Stimulated activated CD4-positive, alpha-beta T cell treated with anti-CD3 and anti-CD28 coated beads, TNF-alpha, amount 100 ng/mL, for 24 hours (primary cell): ENCODE results near the gene LINC00305.

Experiments
- DNase-seq, 3 experiments: peaks; one replicate each; pipeline ENCODE4 v3.0.0-alpha.2; 2020; ENCODE audit warnings: low read depth in 3 of 3

Gene LINC00305

DNA sequence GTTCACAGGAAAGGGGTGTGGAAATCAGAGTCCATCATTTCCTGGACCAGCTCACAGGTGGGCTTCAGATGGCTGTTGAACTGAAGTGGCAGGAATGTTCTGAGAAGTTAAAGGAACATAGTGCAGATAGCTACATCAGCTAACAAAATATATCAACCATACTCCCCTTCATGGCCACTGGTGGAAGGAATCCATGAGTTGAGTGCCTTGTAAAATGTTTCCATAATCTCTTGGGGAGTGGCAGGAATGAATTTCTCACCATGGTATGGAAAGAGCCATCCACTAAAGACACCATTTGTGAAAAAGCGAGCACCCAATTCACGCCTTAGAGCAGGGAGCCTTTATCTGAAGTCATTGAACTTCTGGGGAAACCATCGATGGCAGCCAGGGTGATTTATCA, at the start of gene LINC00305:
Gene LINC00305, minus strand, starts transcription at position 101 of the 400 bp plus-strand sequence.
- DNase-seq = no peak

DNA sequence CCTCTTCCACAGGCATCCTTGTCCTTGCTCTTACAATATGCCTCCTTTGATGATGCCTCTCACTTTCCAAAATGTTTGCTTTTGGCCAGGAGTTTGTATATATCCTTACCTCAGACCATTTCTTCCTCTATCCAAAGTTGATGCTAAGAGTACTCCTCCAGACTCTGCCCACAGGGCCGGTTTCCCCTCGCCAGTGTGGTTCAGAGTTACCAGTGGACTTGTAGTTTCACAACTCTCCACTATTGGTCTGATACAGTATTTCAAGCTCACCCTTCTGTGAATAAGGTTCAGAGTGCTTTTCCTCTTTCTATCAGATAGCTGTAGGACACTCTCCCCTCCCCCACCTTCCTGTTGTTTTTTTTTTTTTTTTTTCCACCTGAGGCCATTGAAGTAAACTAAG, 42.2 kb upstream of the LINC00305 start:
- no peak for DNase-seq

DNA sequence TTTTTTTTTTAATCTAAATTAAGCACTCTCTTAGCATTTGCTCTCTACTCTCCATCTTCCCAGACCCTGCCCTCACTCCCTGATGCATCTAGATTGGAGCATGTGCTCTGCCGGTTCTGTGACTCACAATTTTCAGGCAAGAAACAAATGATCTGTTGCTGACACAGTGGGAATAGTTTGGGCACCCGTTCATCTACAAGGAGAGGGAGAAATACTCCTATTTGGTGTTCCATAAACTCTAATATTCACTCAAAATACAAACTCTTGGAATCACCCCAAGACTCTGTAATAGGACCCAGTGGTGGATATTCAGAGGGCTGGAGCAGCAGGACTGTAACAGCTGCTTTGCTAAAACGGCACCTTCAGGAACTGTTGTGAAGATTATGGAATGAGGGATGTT, 37.1 kb upstream of the LINC00305 start:
- DNase-seq = no peak

- no peak for DNase-seq
Observed at GRCh38 chr18:64183665-64184064, 34.8 kb upstream of the LINC00305 start.

- DNase-seq = no peak
Observed at GRCh38 chr18:64180617-64181016, 31.7 kb upstream of the LINC00305 start.

DNA sequence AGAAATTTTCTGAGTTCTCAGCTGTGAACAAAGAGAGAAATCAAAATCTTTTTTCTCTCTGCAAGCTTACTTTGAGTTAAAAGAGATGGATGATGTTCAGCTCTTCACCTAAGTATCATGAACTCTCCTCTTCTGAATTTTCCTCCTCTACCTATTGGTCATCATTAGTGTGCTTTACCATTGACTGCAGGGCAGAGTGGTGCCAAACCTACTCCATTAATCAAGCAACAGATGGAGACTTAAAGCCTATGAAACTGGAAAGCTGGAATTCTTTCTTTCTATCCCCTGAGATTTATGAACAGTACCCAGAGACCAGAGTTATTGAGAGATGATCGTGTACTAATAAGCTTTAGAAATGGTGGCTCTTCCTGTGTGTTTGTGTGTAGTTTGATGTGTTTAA, 31.3 kb upstream of the LINC00305 start:
- DNase-seq = no peak

GRCh38 chr18:64179556-64180080, 30.7 kb upstream of the LINC00305 start:
- DNase-seq = no peak

DNA sequence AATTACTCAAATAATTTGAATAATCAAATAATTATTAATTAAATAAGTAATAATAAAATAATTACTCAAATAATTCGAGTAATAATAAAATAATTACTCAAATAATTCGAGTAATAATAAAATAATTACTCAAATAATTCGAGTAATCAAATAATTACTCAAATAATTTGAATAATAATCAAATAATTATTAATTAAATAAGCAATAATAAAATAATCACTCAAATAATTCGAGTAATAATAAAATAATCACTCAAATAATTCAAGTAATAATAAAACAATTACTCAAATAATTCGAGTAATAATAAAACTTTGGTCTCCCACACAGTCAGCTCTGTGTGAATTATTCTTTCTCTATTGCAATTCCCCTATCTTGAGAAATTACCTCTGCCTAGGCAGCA, 30.0 kb upstream of the LINC00305 start:
- DNase-seq = no peak

DNA sequence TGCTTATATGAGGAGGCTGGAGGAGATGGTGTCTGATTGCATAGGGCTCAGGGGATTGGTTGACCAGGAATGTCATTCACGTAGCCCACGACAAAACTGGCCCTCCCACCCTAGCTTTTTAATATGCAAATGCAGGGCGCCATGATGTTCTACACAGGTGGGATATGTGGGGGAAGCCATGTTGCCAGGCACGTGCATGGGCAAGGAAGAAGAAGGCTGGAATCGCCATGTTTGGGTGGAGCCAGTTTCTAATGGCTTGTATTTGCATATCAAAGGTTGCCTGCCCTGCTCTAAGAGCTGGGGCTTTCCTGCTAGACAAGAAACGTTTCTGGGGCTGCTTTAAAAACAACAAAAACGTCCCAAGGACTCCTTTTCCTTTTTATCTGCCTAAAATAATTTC, 26.5 kb upstream of the LINC00305 start:
- DNase-seq = no peak

- DNase-seq = no peak
Observed at GRCh38 chr18:64171576-64171975, 22.7 kb upstream of the LINC00305 start.

GRCh38 chr18:64167408-64167925, 18.6 kb upstream of the LINC00305 start:
- DNase-seq = no peak

GRCh38 chr18:64165906-64166305, 17.0 kb upstream of the LINC00305 start:
- DNase-seq = no peak

- DNase-seq = no peak
Observed at GRCh38 chr18:64164883-64165282, 16.0 kb upstream of the LINC00305 start.

DNA sequence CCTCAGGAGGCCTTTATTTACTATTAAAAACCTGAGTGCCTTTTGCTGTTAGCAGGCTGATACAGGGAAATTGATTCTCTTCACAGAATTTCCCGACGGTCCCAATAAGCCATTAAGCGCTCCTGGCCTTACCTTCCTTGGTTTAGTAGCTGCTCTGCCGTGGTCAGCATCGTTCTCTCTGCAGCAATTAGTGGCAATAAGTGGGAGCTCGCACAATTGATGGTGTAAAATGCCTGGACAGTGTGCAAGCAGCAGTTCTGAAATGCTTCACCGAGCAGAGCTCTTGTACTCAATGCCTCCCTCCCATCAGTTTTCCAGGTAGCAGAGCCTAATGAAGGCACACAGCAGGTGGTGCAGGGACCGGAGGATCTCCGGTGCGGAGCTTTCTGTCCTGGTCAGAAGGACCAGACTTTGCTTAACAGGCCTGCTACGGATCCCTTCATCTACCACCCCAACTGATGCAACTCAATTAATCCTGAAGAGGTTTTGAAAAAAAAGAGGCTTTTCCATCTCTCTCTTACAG, 1.1 kb upstream of the LINC00305 start:
- no peak for DNase-seq

DNA sequence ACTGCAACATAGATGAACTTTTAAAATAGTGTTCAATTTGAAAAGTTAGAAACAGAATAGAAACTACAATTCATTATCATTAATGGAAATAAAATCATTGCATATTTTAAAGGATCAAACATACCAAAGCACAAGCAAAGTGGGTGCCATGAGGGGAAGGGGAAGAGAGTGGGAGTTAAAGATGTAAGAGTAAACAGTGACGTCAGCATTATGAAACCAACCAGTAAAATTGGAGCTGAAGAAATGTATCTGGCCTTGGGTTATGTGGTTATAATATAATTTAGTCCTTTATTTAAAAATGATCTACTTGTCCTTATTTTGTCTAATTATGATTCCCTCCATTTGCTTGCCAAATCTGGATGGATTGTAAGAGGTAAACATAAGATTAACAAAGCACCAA, 6.0 kb downstream of the LINC00305 start:
- no peak for DNase-seq

- DNase-seq = no peak
Observed at GRCh38 chr18:64137914-64138313, 11.0 kb downstream of the LINC00305 start.

GRCh38 chr18:64134044-64134747, 14.7 kb downstream of the LINC00305 start:
- no peak for DNase-seq

DNA sequence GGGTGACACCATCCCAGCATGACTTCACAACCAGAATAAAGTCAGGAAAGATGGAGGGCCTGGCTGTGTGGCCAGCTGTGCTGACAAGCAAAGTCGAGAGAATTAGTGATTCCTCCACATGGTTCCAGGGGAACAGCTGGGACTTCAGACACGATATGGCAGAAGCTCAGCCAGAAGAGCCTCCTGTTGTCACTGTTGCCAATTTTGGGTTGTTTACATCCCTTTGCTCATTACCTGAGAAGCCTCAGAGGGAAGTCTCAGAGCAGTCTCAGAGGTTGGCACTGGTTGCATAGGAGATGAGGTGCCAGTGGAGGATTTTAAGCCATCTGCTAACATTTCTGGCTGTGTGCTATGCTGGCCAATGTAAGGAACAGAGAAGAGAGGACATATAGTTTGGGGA, 16.0 kb downstream of the LINC00305 start:
- DNase-seq = no peak

- DNase-seq = no peak
Observed at GRCh38 chr18:64131314-64131713, 17.6 kb downstream of the LINC00305 start.

- no peak for DNase-seq
Observed at GRCh38 chr18:64127172-64127571, 21.7 kb downstream of the LINC00305 start.

DNA sequence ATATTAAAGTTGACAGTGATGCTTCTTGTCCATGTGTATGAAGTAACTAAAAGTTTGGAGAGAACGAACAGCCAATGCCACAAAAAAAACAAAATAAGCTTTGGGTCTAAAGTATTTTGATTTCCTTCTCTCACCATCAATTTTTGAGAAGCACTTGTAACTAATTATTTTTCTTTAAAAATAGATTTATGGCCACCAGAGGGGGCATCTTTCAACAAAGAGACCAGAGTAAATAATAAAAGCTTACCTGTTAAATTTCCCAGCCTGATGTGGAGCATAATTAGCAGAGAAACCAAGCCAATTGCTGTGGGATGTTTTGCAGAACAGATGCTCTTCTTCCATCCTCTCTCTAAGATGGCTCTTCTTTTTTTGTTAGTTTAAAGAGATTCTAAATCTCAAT, 29.0 kb downstream of the LINC00305 start:
- DNase-seq = no peak

- DNase-seq = no peak
Observed at GRCh38 chr18:64118406-64118805, 30.5 kb downstream of the LINC00305 start.

DNA sequence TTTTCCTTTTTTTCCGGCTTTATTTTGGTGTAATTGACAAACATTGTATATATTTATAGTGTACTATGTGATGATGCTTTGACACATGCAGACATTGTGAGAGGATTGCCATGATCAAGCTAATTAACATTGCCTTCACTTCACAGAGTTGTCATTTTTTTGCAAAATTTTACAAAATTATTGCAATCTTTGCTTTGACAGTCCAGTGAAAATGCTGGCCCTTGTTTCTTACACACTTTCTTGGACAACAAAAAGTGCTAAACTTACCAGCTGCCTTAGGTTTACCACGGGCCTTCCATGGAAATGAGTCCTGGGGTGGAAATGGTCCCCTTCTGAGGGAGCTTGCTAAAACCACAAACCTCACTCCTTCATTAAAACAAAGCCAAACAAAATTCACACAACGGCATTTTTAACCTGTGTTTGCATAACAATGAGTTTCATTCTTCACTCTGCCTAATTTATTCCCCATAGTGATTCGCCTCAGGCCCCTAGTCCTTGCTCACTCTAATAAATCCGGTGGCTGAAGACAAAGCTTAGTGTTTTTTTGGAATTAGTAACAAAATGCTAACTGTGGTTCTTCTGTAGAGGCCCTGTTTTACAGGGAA, 32.2 kb downstream of the LINC00305 start:
- DNase-seq = no peak
